Smooth muscle cell (in vitro differentiated cells): Measurements from ENCODE around the gene CCNQ. TPM values are rescaled to one million over a fixed set of nuclear protein-coding genes. Genes with fewer than 3 reads are reported as not detected.

ENCODE experiments used
- DNase-seq: peaks from one replicate; lab custom pipeline; 2025; ENCODE audit not compliant: unreplicated experiment; lab: John Stamatoyannopoulos, UW
- H2AFZ ChIP-seq: fragments of 200-600 bp; sonication (generic); 2 replicates; pipeline ENCODE4 v1.6.0; 2016; ENCODE audit warnings: antibody characterized with exemption, low read depth, mild to moderate bottlenecking
- H3F3A ChIP-seq: fragments of 200-600 bp; sonication (generic); 2 replicates; pipeline ENCODE4 v1.6.0; 2017; ENCODE audit warnings: antibody characterized with exemption, low read depth
- H3K27ac ChIP-seq: fragments of 200-600 bp; sonication (generic); 2 replicates; pipeline ENCODE4 v1.5.1; 2016; ENCODE audit warnings: low read depth, mild to moderate bottlenecking
- H3K27me3 ChIP-seq: fragments of 200-600 bp; sonication (generic); 2 replicates; pipeline ENCODE4 v1.6.1; 2016; ENCODE audit warnings: low read depth, mild to moderate bottlenecking
- H3K36me3 ChIP-seq: fragments of 200-600 bp; sonication (generic); 2 replicates; pipeline ENCODE4 v1.5.1; 2016; ENCODE audit warnings: low read depth
- H3K4me1 ChIP-seq: fragments of 200-600 bp; sonication (generic); 2 replicates; pipeline ENCODE4 v1.5.1; 2016; ENCODE audit warnings: low read depth
- H3K4me2 ChIP-seq: fragments of 200-600 bp; sonication (generic); 2 replicates; pipeline ENCODE4 v1.6.0; 2016; ENCODE audit warnings: mild to moderate bottlenecking
- H3K4me3 ChIP-seq: fragments of 200-600 bp; sonication (generic); 2 replicates; pipeline ENCODE4 v1.5.1; 2016; ENCODE audit warnings: mild to moderate bottlenecking
- H3K79me2 ChIP-seq: fragments of 200-600 bp; sonication (generic); 2 replicates; pipeline ENCODE4 v1.6.0; 2016; ENCODE audit warnings: low read depth, mild to moderate bottlenecking
- H3K9ac ChIP-seq: fragments of 200-600 bp; sonication (generic); 2 replicates; pipeline ENCODE4 v1.6.0; 2016; ENCODE audit warnings: low read depth
- H3K9me3 ChIP-seq: fragments of 200-600 bp; sonication (generic); replicated peaks from 2 replicates; pipeline ENCODE4 v1.5.1; 2016; ENCODE audit warnings: low read depth
- H4K20me1 ChIP-seq: fragments of 200-600 bp; sonication (generic); 2 replicates; pipeline ENCODE4 v1.6.0; 2016; ENCODE audit warnings: low read depth
- CTCF ChIP-seq: fragments of 200-600 bp; sonication (generic); IDR thresholded peaks from 2 replicates; pipeline ENCODE4 v1.5.1; 2017; ENCODE audit warnings: borderline replicate concordance, mild to moderate bottlenecking, antibody characterized with exemption; ENCODE audit not compliant: insufficient read depth, poor library complexity, severe bottlenecking
- WGBS: methylation state at CpG from one replicate; pipeline ENCODE4 v1.1.7; 2016; ENCODE audit warnings: low lambda C conversion rate; 5-methylcytosine and 5-hydroxymethylcytosine counted together
- polyA plus RNA-seq: library from polyadenylated mRNA; unstranded; fragments of >200 nt; fragmentation: Nextera tagmentation; extraction: Ambion mirVana; gene quantifications from 2 replicates; pipeline ENCODE4 v1.2.1, GENCODE V29; 2016
- total RNA-seq: library from RNA; depleted of rRNA; stranded (reverse); fragments of >200 nt; gene quantifications from 2 replicates; pipeline ENCODE4 v1.2.3, GENCODE V29; 2014

CCNQ gene
- total and polyA plus RNA-seq, 2 experiments from 2014 or later = 9.4 to 27.3 TPM

GRCh38 chrX:153635388-153635787, 36.4 kb upstream of the CCNQ start:
- Histone ChIP-seq H3K27me3 (no peaks in the 10 kb centered on the region), H3K79me2 (no peaks in the 10 kb centered on the region), H2AFZ (no peak overlapping the region), H3K9me3 (no peaks in the 10 kb centered on the region), H3K27ac (no peak overlapping the region), H3K4me3 (no peak overlapping the region), H3K36me3 (no peaks in the 10 kb centered on the region), H3F3A (no peaks in the 10 kb centered on the region), H3K4me1 (no peaks in the 10 kb centered on the region), H3K9ac (no peak overlapping the region), H4K20me1 (no peaks in the 10 kb centered on the region), H3K4me2 (no peak overlapping the region)
- WGBS = 89% methylated on average over 6 of the region's 6 CpGs
- TF ChIP-seq CTCF = no peak
- no peak for DNase-seq

- Histone ChIP-seq H3K9ac (no peak overlapping the region), H3K36me3 (no peaks in the 10 kb centered on the region), H3K27ac (no peak overlapping the region), H3K79me2 (no peaks in the 10 kb centered on the region), H3K9me3 (no peaks in the 10 kb centered on the region), H3K4me3 (no peak overlapping the region), H3K4me2 (no peak overlapping the region), H3K27me3 (no peaks in the 10 kb centered on the region), H4K20me1 (no peaks in the 10 kb centered on the region), H3K4me1 (no peaks in the 10 kb centered on the region), H2AFZ (no peak overlapping the region), H3F3A (no peaks in the 10 kb centered on the region)
- no peak for DNase-seq
- WGBS = 70% methylated on average over 15 of the region's 15 CpGs
- no peak for TF ChIP-seq CTCF
These were observed 35.9 kb upstream of the CCNQ start for GRCh38 chrX:153634832-153635231.

- no peak overlapping the region for H2AFZ ChIP-seq
- no peaks in the 10 kb centered on the region for H3K36me3 ChIP-seq
- no peak overlapping the region for H3K9ac ChIP-seq
- H3K4me2 ChIP-seq = no peak overlapping the region
- no peaks in the 10 kb centered on the region for H3K9me3 ChIP-seq
- DNase-seq = no peak
- H3K27ac ChIP-seq = no peak overlapping the region
- H3K4me1 ChIP-seq = no peaks in the 10 kb centered on the region
- H4K20me1 ChIP-seq = no peaks in the 10 kb centered on the region
- WGBS = 87% methylated on average over 7 of the region's 9 CpGs
- no peak for TF ChIP-seq CTCF
- no peak overlapping the region for H3K4me3 ChIP-seq
- H3K79me2 ChIP-seq = no peaks in the 10 kb centered on the region
- H3K27me3 ChIP-seq = no peaks in the 10 kb centered on the region
- no peaks in the 10 kb centered on the region for H3F3A ChIP-seq
These were observed 35.3 kb upstream of the CCNQ start for GRCh38 chrX:153634236-153634635.

- Histone ChIP-seq H3K79me2 (no peaks in the 10 kb centered on the region), H3K27me3 (no peaks in the 10 kb centered on the region), H3K4me3 (no peak overlapping the region), H3K4me2 (no peak overlapping the region), H3K36me3 (no peaks in the 10 kb centered on the region), H3K9ac (no peak overlapping the region), H2AFZ (no peak overlapping the region), H4K20me1 (no peaks in the 10 kb centered on the region), H3F3A (no peaks in the 10 kb centered on the region), H3K27ac (no peak overlapping the region), H3K9me3 (no peaks in the 10 kb centered on the region), H3K4me1 (no peaks in the 10 kb centered on the region)
- no peak for TF ChIP-seq CTCF
- 74% methylated on average over 15 of the region's 15 CpGs for WGBS
- no peak for DNase-seq
These were observed 34.8 kb upstream of the CCNQ start for GRCh38 chrX:153633607-153634180.
